H9 (cell line): Measurements from ENCODE around the gene FAM219A. TPM values are rescaled to one million over a fixed set of nuclear protein-coding genes. Genes with fewer than 3 reads are reported as not detected.

ENCODE experiments used
- DNase-seq: peaks from one replicate; pipeline ENCODE4 v3.0.0-alpha.2; 2017
- H2AFZ ChIP-seq: one replicate; pipeline ENCODE4 v1.6.1; 2013; ENCODE audit warnings: mild to moderate bottlenecking, low read length, control low read depth, moderate library complexity
- H2AK5ac ChIP-seq: 2 replicates; pipeline ENCODE4 v1.6.1; 2013; ENCODE audit warnings: low read length, control low read depth, mixed read lengths; ENCODE audit not compliant: insufficient read length
- H2BK120ac ChIP-seq: one replicate; pipeline ENCODE4 v1.6.1; 2013; ENCODE audit warnings: low read depth, mild to moderate bottlenecking, low read length, control low read depth, inconsistent platforms; ENCODE audit not compliant: poor library complexity, severe bottlenecking
- H2BK12ac ChIP-seq: 2 replicates; pipeline ENCODE4 v1.6.1; 2013; ENCODE audit warnings: low read length, control low read depth, mixed read lengths, low read depth; ENCODE audit not compliant: insufficient read length
- H2BK15ac ChIP-seq: 2 replicates; pipeline ENCODE4 v1.6.1; 2013; ENCODE audit warnings: low read depth, low read length, control low read depth
- H2BK20ac ChIP-seq: one replicate; pipeline ENCODE4 v1.6.1; 2013; ENCODE audit warnings: low read depth, mild to moderate bottlenecking, low read length, control low read depth, inconsistent platforms; ENCODE audit not compliant: poor library complexity, severe bottlenecking
- H2BK5ac ChIP-seq: 2 replicates; pipeline ENCODE4 v1.6.1; 2013; ENCODE audit warnings: low read length, control low read depth, mixed read lengths; ENCODE audit not compliant: insufficient read length
- H3K14ac ChIP-seq: 2 replicates; pipeline ENCODE4 v1.6.1; 2013; ENCODE audit warnings: low read length, control low read depth; ENCODE audit not compliant: insufficient read depth
- H3K18ac ChIP-seq: 2 replicates; pipeline ENCODE4 v1.6.1; 2013; ENCODE audit warnings: low read depth, mild to moderate bottlenecking, mixed read lengths, low read length, control low read depth; ENCODE audit not compliant: insufficient read length
- H3K23ac ChIP-seq: 2 replicates; pipeline ENCODE4 v1.6.1; 2013; ENCODE audit warnings: low read length, control low read depth, mixed read lengths, low read depth; ENCODE audit not compliant: insufficient read length
- H3K23me2 ChIP-seq: 2 replicates; pipeline ENCODE4 v1.6.1; 2013; ENCODE audit warnings: low read depth, mild to moderate bottlenecking, mixed read lengths, low read length, control low read depth; ENCODE audit not compliant: insufficient read length, poor library complexity, severe bottlenecking
- H3K27ac ChIP-seq: 2 replicates; pipeline ENCODE4 v1.5.1; 2013; ENCODE audit warnings: low read length, control low read depth, mixed read lengths, low read depth; ENCODE audit not compliant: insufficient read length
- H3K27me3 ChIP-seq: 2 replicates; pipeline ENCODE4 v1.6.1; 2013; ENCODE audit warnings: low read length, control low read depth, inconsistent platforms; ENCODE audit not compliant: insufficient read depth
- H3K4ac ChIP-seq: 2 replicates; pipeline ENCODE4 v1.6.1; 2013; ENCODE audit warnings: low read depth, mild to moderate bottlenecking, control low read depth, inconsistent platforms, low read length, moderate library complexity
- H3K4me1 ChIP-seq: 2 replicates; pipeline ENCODE4 v1.6.1; 2013; ENCODE audit warnings: low read length, control low read depth, inconsistent platforms; ENCODE audit not compliant: insufficient read depth
- H3K4me2 ChIP-seq: 2 replicates; pipeline ENCODE4 v1.6.1; 2013; ENCODE audit warnings: low read length, control low read depth, mixed read lengths; ENCODE audit not compliant: insufficient read length, insufficient read depth
- H3K56ac ChIP-seq: 2 replicates; pipeline ENCODE4 v1.6.1; 2013; ENCODE audit warnings: low read depth, mild to moderate bottlenecking, mixed read lengths, low read length, control low read depth; ENCODE audit not compliant: insufficient read length
- H3K79me1 ChIP-seq: 2 replicates; pipeline ENCODE4 v1.6.1; 2013; ENCODE audit warnings: low read depth, mild to moderate bottlenecking, moderate library complexity, low read length, control low read depth, inconsistent platforms; ENCODE audit not compliant: insufficient read depth, poor library complexity, severe bottlenecking
- H3K79me2 ChIP-seq: 2 replicates; pipeline ENCODE4 v1.6.1; 2013; ENCODE audit warnings: low read length, control low read depth, inconsistent platforms; ENCODE audit not compliant: insufficient read depth
- H3K9ac ChIP-seq: 2 replicates; pipeline ENCODE4 v1.6.1; 2013; ENCODE audit warnings: low read length, control low read depth, mixed read lengths; ENCODE audit not compliant: insufficient read length; ENCODE audit errors: extremely low read depth
- H3K9me3 ChIP-seq: one replicate; pipeline ENCODE4 v1.6.1; 2013; ENCODE audit warnings: low read depth, low read length, inconsistent platforms; ENCODE audit not compliant: control insufficient read depth
- H3T11ph ChIP-seq: one replicate; pipeline ENCODE4 v1.6.1; 2013; ENCODE audit warnings: mild to moderate bottlenecking, low read length, control low read depth, inconsistent platforms
- H4K20me1 ChIP-seq: one replicate; pipeline ENCODE4 v1.6.1; 2013; ENCODE audit not compliant: control insufficient read depth, insufficient read length, insufficient read depth
- H4K5ac ChIP-seq: 2 replicates; pipeline ENCODE4 v1.6.1; 2013; ENCODE audit warnings: low read depth, mild to moderate bottlenecking, mixed read lengths, low read length, control low read depth; ENCODE audit not compliant: insufficient read length
- H4K8ac ChIP-seq: replicated peaks from 2 replicates; pipeline ENCODE4 v1.6.1; 2013; ENCODE audit warnings: low read length, control low read depth, mixed read lengths, low read depth; ENCODE audit not compliant: insufficient read length
- H4K91ac ChIP-seq: 2 replicates; pipeline ENCODE4 v1.6.1; 2013; ENCODE audit warnings: low read depth, mild to moderate bottlenecking, moderate library complexity, mixed read lengths, low read length, control low read depth; ENCODE audit not compliant: insufficient read length
- H3K27ac Mint-ChIP-seq, 3 experiments: 2 replicates in 2 of 3; 3 replicates in 1 of 3; pipeline ENCODE4 v1.8.0; 2020 to 2021; ENCODE audit warnings: mixed read lengths in 3 of 3, mild to moderate bottlenecking in 1 of 3, moderate library complexity in 1 of 3
- H3K27me3 Mint-ChIP-seq: 2 replicates; pipeline ENCODE4 v1.8.0; 2021; ENCODE audit warnings: low read depth, mild to moderate bottlenecking, moderate library complexity, mixed read lengths
- H3K36me3 Mint-ChIP-seq, 3 experiments: 2 replicates in 2 of 3; 3 replicates in 1 of 3; pipeline ENCODE4 v1.8.0; 2020 to 2021; ENCODE audit warnings: low read depth in 3 of 3, mixed read lengths in 3 of 3; ENCODE audit not compliant: insufficient read depth in 1 of 3
- H3K4me1 Mint-ChIP-seq, 2 experiments: 2 replicates each; pipeline ENCODE4 v1.8.0; 2020; ENCODE audit warnings: mixed read lengths in 2 of 2
- H3K4me3 Mint-ChIP-seq, 2 experiments: 2 replicates in 1 of 2; 3 replicates in 1 of 2; pipeline ENCODE4 v1.8.0; 2020 to 2021; ENCODE audit warnings: mild to moderate bottlenecking in 2 of 2, mixed read lengths in 2 of 2, moderate library complexity in 1 of 2
- H3K9me3 Mint-ChIP-seq, 2 experiments: 2 replicates in 1 of 2; 3 replicates in 1 of 2; pipeline ENCODE4 v1.8.0; 2020; ENCODE audit warnings: mild to moderate bottlenecking in 2 of 2, mixed read lengths in 2 of 2, moderate library complexity in 1 of 2
- WGBS: extraction: QIAGEN DNeasy Blood & Tissue Kit; methylation state at CpG from one replicate; pipeline ENCODE4 v1.1.7; 2013; ENCODE audit warnings: missing lambda C conversion rate, low lambda C conversion rate, mixed read lengths; ENCODE audit not compliant: insufficient read length; ENCODE audit errors: extremely low coverage; 5-methylcytosine and 5-hydroxymethylcytosine counted together
- total RNA-seq: library from RNA; stranded (reverse); gene quantifications from 2 replicates; pipeline ENCODE4 v1.2.1, GENCODE V29; 2021
- TF ChIP-seq, protein P1 (sequence below): fragments of 200-600 bp; sonication (generic); conservative IDR thresholded peaks from 3 replicates; pipeline ENCODE4 v1.8.0; 2021; ENCODE audit warnings: antibody characterized with exemption, mild to moderate bottlenecking

FAM219A gene
- total RNA-seq, 1 experiment from 2014 or later = 16.7 TPM

DNA sequence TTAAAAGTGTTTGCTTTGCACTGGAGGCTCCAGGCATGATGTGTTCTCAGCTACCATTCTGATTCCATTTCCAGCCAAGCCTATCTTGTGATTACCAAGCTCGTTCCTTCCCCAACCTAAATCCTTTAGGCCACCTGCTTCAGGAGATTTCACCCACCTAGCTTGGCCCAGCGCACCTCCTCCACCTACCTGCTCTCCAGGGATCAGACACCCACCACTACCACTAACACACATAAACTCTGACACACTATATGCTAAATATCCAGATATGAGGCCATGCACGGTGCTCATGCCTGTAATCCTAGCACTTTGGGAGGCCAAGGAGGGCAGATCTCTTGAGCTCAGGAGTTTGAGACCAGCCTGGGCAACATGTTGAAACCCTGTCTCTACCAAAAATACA, 84.0 kb downstream of the FAM219A start:
- no peak overlapping the region for H3K18ac ChIP-seq
- H2AFZ ChIP-seq = no peak overlapping the region
- no peaks in the 10 kb centered on the region for H3K79me2 ChIP-seq
- no peak overlapping the region for H3K4me3 Mint-ChIP-seq
- H3K36me3 Mint-ChIP-seq = peaks cover 22 to 24% (median 22%) of the 10 kb centered on the region in 3 experiments
- WGBS = no CpG with 5 or more reads among the region's 3 CpGs
- no peaks in the 10 kb centered on the region for H4K20me1 ChIP-seq
- H3K27ac Mint-ChIP-seq = no peak overlapping the region
- H3K9ac ChIP-seq = no peak overlapping the region
- H3K4ac ChIP-seq = no peak overlapping the region
- H2BK5ac ChIP-seq = no peak overlapping the region
- no peaks in the 10 kb centered on the region for H3K27me3 ChIP-seq
- H3K14ac ChIP-seq = no peak overlapping the region
- H3K4me2 ChIP-seq = no peak overlapping the region
- H2BK12ac ChIP-seq = no peak overlapping the region
- H2AK5ac ChIP-seq = no peak overlapping the region
- H2BK120ac ChIP-seq = no peak overlapping the region
- no peak overlapping the region for H4K8ac ChIP-seq
- H4K91ac ChIP-seq = no peak overlapping the region
- 0 out of 2 replicates have a peak, but pooled peaks cover 4% of the 10 kb centered on the region for H3K4me1 ChIP-seq
- H2BK15ac ChIP-seq = no peak overlapping the region
- peaks cover 14% of the 10 kb centered on the region for H3K23me2 ChIP-seq
- peaks cover 18 to 26% of the 10 kb centered on the region in 2 experiments for H3K4me1 Mint-ChIP-seq
- no peak overlapping the region for H2BK20ac ChIP-seq
- no peak overlapping the region for H3K56ac ChIP-seq
- H4K5ac ChIP-seq = no peak overlapping the region
- no peaks in the 10 kb centered on the region for H3K9me3 ChIP-seq
- peaks cover 16% of the 10 kb centered on the region for H3K27me3 Mint-ChIP-seq
- no peaks in the 10 kb centered on the region for H3K79me1 ChIP-seq
- H3K23ac ChIP-seq = no peak overlapping the region
- H3T11ph ChIP-seq = no peak overlapping the region
- DNase-seq = no peak
- TF ChIP-seq, protein P1, sequence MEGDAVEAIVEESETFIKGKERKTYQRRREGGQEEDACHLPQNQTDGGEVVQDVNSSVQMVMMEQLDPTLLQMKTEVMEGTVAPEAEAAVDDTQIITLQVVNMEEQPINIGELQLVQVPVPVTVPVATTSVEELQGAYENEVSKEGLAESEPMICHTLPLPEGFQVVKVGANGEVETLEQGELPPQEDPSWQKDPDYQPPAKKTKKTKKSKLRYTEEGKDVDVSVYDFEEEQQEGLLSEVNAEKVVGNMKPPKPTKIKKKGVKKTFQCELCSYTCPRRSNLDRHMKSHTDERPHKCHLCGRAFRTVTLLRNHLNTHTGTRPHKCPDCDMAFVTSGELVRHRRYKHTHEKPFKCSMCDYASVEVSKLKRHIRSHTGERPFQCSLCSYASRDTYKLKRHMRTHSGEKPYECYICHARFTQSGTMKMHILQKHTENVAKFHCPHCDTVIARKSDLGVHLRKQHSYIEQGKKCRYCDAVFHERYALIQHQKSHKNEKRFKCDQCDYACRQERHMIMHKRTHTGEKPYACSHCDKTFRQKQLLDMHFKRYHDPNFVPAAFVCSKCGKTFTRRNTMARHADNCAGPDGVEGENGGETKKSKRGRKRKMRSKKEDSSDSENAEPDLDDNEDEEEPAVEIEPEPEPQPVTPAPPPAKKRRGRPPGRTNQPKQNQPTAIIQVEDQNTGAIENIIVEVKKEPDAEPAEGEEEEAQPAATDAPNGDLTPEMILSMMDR = no peak
- no peak overlapping the region for H3K27ac ChIP-seq
- H3K9me3 Mint-ChIP-seq = no peaks in the 10 kb centered on the region; a peak in 1 of 5 replicates
